HG02852 (cell line): Measurements from ENCODE around the gene SDK1.
"Not testable (repeated sequence)": the region's sequence is repeated elsewhere in the genome, so short reads cannot be mapped to it uniquely, and the experiment has no call there.

ENCODE experiments used
- ATAC-seq: cut with Tn5 transposase; IDR thresholded peaks from one replicate; pipeline ENCODE4 v1.9.1; 2021; ENCODE audit warnings: mild to moderate bottlenecking, moderate library complexity; ENCODE audit not compliant: unreplicated experiment

Gene SDK1

GRCh38 chr7:3578399-3578798 lies 277.3 kb downstream of the SDK1 start:
- no peak for ATAC-seq

- ATAC-seq: no peak
These were observed 278.7 kb downstream of the SDK1 start for GRCh38 chr7:3579638-3580219.

DNA sequence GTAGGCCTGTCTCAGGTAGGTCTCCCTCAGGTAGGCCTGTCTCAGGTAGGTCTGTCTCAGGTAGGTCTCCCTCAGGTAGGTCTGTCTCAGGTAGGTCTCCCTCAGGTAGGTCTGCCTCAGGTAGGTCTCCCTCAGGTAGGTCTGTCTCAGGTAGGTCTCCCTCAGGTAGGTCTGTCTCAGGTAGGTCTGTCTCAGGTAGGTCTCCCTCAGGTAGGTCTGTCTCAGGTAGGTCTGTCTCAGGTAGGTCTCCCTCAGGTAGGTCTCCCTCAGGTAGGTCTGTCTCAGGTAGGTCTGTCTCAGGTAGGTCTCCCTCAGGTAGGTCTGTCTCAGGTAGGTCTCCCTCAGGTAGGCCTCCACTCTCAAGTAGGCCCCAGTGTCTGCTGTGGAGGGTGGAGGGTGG lies 281.1 kb downstream of the SDK1 start:
- not testable (repeated sequence) for ATAC-seq

DNA sequence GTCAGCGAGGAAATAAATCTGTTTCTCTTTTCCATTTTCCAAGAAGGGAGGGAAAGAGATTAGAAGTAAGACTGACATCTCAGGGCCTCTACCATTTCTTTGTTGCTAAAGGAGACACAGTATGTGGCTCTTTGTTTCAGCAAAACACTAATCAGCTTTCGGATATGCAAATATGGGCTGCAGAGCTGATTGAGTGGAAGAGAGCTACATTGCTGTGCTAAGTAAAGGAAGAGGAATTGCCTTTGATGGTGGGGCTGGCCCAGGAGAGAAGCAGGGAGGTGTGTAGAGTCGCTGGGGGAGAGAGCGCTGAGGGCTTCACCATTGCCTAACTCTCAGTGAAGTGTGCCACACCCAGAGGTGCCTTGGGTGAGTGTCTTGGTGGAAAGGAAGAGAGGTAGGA lies 284.8 kb downstream of the SDK1 start:
- ATAC-seq: no peak

DNA sequence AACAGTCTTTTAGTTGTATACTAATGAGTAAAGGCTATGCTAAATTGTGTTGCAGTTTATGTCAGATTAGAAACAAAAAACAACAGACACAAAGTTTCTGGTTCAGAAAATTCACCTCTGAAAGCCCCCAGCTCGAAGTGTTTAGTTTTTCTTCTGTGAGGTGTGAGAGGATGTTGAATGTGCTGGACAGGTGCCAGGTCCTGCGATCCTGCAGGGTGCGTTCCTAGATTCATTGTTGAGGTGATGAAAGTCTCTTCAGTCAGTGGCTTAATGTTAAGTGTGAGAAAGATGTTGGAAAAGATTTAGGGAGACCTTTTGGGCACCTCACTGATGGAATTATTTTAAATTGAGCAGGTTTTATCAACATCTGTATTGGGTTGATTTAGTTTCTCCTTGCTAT lies 287.3 kb downstream of the SDK1 start:
- ATAC-seq: no peak

- ATAC-seq: no peak
These were observed 288.7 kb downstream of the SDK1 start for GRCh38 chr7:3589752-3590151.

- ATAC-seq: no peak
These were observed 290.2 kb downstream of the SDK1 start for GRCh38 chr7:3591219-3591618.

DNA sequence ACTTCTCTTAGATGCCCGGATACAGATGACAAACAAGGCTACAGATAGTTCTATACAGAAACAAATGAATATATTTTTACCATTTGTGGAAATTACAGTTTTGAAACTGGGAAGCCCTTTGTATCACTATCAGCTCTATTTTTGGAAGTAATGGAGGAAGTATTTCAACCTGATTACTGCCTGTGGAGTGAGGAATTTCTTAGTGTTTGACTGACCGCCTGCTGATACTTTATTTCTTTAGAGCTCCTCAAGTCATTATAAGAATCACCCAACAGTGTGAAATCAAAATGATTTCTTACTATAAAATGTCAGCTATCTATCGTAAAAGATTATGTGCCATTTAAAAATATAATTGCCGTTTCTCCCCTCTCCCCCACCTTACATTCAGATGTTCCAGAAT lies 290.9 kb downstream of the SDK1 start:
- no peak for ATAC-seq

DNA sequence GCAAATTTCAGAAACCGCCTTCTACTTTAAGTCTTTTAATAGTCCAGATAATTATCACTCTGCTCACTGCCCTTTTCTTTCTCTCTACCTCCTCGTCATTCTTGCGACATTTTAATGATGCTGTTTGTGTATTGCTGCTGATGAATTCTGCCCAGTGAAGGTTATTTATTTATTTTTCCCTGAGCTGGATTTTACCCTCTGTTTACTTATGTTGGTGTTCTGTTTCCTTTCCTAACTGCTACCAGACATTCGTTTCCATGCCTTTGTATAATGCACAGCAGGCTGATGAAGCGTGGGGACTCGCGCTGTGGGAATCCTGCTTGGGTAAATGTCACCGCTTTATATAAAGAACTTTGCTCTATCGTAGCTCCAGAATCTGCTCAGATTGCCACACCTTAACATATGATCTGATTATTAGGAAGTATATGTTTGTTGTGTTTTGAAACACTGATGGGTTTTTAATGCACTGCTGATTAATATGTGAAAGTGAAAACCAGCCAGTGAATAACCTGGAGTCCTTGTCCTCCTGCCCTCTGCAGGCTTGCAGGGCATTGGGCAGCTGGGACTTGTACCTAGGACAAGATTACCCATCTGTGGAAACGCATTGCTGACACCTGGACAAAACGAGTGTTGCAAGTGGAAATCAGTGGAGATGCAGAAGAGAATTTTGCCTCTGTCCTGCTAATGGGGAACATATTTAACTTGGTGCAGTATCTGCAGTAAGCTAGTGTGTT lies 291.5 kb downstream of the SDK1 start:
- ATAC-seq: no peak

- ATAC-seq: no peak
These were observed 293.8 kb downstream of the SDK1 start for GRCh38 chr7:3594901-3595300.

DNA sequence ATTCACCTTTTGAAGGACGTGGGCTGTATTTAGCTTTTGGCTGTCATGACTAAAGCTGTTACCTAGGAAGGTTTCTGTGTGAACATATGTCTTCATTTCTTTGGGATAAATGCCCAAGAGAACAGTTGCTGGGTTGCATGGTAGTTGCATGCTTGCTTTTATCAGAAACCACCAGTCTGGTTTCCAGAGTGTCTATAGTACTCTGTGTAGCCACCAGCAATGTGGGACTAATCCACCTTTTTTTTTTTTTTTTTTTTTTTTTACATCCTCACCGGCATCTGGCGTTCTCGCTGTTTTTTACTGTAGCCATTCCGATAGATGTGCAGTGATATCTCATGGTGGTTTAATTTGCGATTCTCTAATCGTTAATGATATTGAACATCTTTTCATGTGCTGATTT lies 297.8 kb downstream of the SDK1 start:
- no peak for ATAC-seq

- ATAC-seq: no peak
These were observed 304.2 kb downstream of the SDK1 start for GRCh38 chr7:3605222-3605621.

DNA sequence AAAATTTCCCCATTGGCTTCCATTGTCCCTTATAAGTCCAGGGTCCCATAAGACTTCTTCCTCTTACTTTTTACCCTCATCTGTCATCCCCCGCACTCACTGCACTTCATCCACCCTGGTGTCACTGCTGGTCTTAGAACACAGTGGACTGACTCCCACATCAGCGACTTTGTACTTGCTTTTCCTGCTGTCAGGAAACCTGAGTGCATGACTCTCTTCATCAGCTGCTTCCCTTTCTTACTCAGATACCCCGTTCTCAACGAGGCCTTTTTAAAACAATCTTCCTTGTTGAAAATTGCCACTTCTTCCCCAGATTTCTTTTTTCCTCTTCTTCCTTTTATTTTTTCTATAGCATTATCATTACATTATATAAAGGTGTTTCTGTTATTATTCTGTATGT lies 305.4 kb downstream of the SDK1 start:
- ATAC-seq: no peak

DNA sequence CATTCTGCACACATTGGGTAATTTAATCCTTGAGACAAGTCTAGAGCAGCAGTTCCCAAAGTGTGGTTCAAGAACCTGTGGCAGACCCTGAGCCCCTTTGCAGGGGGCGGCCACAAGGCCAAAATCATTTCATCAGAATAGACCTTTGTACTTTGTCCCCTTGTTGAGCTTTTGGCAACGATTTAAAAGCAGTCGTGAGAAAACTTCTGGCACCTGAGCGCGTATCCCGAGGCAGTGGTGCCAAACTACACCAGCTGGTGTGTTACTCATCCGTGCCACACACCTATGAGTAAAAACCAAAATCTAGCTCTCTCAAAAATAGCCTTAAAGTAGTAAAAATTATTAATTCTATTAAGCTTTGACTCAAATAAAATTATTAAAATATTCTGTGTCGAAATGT lies 306.8 kb downstream of the SDK1 start:
- no peak for ATAC-seq

DNA sequence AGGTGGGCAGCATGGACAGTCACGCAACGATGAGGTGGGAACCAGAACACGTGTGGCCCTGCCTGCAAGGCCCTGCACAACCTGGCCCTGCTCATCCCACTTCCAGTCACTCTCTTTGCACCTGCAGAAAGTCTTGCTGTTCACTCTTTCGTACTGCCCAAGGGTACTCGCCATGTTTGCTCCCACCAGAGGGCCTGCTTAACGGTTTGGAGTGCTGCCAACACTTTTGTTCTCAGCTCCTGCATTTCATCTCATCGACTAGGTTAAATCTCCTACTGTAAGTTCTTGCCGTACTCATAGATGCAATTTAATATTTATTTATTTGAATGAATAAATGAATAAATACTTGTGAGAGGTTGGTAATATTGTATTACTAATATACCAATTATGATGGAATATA lies 315.3 kb downstream of the SDK1 start:
- no peak for ATAC-seq

DNA sequence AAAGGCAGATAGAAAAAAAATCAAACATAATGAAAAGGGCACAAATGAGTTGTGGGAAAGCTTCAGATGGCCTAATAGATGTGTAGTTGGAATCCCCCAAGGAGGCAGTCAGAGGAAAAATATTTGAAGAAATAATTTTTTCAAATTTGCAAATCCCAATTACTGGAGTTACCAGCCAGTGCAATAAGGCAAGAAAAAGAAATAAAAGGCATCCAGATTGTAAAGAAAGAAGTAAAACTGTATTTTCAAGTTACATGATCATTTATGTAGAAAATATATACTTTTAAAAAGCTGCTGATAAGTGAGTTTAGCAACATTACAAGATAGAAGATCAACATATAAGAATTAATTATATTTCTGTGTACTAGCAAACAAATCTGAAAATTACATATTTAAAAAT lies 329.0 kb downstream of the SDK1 start:
- ATAC-seq: no peak

DNA sequence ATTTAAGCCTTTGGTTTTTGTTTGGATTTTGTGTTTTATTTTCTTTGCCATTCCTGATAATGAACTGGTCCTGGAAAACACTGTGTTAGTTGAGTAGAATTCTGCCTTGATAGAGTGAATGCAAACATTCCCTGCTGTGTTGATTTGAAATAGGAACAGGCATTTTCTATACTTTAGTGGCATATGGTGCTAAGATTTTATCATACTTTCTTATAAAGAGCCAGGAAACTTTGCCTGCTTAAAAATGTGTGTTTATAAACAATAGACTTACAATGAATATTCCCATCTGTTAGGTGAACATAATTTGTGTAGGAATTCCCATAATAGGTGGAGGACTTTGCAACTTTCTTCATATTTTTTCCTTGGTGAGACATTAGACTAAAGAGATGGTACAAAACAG lies 333.3 kb downstream of the SDK1 start:
- no peak for ATAC-seq

DNA sequence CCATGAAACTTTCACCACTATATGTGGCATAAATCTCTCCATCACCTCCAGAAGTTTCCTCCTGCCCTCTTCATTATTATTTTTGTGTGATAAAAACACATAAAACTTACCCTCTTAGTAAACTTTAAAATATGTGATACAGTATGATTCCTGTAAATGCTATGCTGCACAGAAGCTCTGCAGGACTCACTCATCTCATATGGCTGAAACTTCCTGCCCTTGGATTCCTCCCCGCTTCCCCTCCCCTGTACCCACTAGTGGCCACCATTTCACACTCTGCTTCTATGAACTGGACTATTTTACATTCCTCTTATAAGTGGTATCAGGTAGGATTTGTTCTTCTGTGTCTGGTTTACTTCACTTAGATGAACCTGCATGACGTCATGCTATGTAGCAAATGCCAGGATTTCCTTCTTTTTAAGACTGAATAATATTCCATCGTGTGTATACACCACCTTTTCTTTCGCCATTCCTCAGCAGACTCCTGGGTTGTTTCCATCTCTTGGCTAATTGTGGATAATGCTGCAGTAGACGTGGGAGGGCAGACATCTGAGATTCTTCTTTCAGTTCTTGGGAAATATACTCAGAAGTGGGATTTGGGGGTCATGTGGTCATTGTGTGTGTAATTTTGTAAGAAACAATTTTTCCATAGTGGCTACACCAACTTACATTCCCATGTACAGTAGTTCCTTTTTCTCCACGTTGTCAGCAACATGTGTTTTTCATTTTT lies 335.2 kb downstream of the SDK1 start:
- ATAC-seq: no peak

GRCh38 chr7:3639253-3639652 lies 338.2 kb downstream of the SDK1 start:
- no peak for ATAC-seq

DNA sequence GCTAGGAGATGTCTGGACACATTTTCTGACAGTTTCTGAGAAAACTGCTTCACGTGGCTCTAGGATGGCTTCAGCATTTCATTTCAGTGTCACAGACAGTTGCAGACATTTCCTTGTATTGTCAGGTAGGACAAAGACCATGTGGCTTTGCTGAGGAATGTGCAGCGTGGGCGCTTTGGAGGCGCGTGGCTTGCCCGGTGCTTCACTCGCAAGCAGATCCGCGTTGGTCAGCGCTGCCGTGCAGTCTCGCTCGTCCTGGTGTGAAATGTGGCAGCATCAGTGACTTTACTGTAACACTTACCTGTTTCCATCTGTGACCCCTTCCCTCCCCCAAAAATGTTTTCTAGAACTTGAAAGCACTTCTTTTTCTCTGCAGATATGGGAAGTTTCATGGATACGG lies 340.5 kb downstream of the SDK1 start:
- ATAC-seq: no peak

DNA sequence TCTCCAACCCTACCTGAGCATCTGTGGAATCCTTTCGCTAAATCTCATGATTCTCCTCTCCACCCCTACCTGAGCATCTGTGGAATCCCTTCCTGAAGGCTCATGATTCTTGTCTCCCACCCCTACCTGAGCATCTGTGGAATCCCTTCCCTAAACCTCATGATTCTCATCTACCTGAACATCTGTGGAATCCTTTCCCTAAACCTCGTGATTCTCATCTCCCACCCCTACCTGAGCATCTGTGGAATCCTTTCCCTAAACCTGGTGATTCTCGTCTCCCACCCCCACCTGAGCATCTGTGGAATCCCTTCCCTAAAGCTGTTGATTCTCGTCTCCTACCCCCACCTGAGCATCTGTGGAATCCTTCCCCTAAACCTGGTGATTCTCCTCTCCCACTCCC lies 342.0 kb downstream of the SDK1 start:
- no peak for ATAC-seq

DNA sequence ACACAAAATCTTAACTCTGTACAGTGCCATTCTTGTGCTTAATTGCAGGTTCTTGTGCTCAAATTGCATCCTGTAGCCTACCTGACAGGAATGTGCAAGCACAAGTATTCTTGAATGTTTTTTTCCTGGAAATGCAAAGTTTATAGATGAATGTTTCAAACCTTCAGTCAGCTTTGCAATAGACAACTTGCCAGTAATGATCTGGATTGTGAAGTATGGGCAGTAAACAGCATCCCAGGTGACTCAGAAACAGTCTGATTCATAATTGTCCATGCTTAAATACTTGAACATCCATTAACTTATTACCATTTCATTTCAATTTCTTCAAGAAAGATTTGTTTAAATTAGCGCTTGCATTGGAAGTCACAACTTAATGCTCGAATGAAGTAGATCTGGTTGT lies 347.2 kb downstream of the SDK1 start:
- ATAC-seq: no peak
